ENCODE measurements around the gene SH3D21.

SH3D21 gene

DNA sequence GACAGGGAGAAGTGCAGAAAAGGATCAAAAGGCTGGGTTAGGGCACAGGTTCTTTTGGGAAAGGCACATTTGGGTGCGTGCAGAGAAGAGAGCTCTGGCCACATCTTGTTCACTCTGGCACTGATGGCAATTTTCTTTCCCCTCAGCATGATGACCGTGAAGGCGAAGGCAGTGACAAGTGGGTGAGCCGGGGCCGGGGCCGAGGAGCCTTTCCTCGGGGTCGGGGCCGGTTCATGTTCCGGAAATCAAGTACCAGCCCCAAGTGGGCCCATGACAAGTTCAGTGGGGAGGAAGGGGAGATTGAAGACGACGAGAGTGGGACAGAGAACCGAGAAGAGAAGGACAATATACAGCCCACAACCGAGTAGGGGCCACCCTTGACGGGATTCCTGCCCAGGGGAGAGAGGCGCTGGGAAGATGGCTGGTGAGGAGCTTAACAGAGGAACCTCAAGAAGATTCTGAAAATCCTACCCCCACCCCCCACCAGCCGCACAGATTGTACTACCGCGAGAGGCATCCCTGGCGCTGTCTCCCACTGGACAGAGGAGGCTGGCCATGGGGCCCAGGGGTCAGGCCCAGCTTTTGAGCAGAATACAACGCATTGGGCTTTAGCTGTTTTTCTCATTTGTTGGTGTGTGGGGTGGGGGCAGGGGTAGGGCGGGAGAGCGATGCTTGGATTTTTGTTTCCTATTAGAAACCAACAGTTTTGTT, 2.4 kb upstream of the SH3D21 start:
- no peak for DNase-seq

DNA sequence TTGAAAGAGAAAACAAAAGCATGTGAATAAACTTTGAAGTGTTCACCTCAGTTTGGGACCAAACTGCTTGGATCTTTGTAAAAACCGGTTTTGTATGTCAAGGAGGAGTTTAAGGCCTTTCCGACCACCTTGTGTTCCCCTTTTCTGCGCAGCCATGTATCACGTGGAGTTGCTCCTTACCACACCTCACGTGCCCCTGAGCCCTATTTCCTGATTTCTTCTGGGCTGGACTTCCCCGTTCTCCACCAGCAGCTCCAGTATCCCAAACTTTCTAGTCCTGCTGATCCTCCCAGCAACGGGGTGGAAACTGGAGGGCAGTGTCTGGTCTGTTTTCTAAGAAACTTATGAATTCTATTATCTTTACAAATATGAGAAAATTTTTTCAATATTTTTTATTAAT, 1.6 kb upstream of the SH3D21 start:
- no peak for DNase-seq

DNA sequence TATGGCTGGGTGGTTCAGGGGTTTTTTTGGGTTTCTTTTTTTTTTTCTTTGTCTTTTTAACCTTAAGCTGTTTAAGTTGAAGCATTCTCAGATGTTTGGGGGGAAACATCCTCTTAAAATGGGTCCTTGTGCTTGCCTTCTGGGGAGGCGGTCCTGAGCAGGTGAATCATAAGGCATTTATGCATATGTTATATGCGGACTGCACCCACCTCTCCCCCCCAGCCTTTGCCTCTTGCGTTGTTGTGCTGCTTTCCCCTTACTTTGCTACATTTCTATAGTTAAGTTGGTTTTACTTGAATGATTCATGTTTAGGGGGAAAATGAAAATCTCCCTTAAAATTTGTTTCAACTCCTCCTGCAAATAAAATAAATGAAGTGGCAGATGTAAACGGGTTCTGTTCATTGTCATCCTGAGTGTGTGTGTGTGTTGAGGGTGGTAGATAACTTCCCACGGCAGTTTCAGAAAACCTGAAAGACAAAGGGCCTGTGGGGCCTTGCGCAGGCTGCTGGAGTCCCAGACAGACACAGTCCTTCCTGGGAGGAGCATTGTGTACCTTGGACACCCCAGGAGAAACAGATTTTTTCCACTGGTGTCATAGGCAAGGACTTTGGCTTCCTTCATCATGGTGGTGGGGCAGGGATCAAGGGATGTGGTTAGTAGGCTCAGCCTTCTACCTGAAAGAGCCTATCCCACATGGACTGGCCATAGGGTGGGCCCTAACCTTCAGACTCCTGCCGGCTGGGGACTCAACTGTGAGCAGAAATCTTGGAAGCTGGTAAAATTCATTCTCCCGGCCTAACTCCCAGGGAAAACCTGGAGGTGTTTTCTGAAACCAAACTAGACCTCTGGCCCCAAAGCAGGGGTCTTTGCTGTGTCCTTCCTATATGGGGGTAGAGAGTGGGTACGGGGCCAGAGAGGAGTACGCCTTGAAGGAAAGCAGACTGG, 926 bp upstream of the SH3D21 start:
- no peak for DNase-seq

DNA sequence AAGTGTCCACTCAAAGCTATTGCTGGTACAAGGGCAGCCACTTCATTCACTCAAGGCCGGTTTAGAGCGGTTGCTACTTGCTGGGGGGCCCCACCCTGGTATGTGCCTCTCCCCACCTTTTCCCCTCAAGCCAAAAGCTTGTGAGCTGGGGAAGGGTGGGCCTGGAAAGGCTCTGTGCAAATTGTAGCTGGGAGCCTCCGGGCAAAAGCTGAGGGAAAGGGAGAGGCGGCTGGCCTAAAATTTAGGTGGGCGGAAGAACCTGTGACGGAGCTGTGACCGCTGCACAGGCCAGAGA, 306 bp upstream of the SH3D21 start:
- no peak for DNase-seq

DNA sequence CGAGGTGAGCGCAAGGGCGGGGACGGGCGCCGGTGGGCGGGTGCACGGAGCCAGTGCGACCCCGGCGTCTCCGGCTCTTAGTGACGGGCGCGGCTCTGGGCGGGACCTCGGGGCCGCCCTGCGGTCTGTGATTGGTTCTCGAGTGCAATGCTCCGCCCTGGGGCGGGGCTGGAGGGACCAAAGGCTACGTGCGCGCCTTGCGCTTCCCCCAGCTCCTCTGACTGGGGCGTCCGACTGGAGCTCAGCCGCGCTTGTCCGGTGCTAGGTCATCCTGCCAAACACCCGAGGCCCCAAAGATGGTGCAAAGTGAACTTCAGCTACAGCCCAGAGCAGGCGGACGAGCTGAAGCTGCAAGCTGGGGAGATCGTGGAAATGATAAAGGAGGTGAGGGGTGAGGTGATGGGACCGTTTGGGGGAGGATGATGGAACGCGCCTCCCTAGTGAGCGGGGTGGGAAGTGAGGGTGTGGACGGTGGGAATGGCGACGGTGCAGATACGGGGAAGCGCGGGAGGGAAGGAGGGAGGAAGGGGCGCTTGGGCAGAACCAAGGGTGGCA, 811 bp downstream of the SH3D21 start:
- DNase-seq: peak; percentile 45

DNA sequence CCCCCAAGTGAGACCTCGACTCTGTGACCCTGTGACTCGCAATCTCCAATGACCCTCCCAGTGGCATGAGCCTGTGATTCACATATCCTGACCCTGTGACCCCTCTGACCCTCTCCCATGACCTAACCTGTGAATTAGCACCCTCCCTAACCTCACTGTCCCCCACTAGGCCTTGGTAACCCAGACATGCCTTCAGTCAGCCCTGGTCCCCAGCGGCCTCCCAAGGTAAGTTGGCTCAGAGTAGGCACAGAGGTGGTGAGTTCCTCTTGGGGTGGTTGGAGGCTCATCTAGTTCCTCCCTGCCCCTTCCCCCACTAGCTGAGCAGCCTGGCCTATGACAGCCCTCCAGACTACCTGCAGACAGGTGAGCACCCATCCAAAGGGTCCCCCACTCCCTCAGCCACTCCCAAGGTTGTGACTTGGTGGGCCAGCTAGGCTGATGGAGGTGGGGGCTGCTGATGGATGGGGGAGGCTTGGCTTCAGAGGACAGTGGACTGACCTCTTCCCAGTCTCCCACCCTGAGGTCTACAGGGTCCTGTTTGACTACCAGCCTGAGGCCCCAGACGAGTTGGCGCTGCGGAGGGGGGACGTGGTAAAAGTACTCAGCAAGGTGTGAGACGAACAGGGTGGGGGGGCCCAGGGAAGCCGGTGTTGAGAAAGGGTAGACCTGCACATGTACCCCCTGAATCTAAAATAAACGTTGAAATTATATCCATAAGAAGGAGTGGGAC, 1.6 kb downstream of the SH3D21 start:
- no peak for DNase-seq

DNA sequence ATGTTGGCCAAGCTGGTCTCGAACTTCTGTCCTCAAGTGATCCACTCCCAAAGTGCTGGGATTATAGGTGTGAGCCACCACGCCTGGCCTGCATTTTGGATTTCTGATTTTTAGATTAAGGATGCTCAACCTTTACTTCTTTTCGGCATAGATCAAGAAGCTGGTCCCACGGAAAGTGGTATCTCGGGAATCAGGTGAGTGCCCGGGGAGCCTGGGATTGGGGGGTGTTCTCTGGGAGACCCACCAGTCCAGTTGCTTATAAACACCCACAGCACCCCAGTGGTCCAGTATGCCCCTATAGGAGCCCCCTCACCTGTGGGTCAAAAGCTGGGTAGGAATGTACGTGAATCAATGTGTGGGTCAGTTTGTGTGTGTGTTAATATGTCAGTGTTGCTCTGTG, 3.2 kb downstream of the SH3D21 start:
- DNase-seq: no peak

DNA sequence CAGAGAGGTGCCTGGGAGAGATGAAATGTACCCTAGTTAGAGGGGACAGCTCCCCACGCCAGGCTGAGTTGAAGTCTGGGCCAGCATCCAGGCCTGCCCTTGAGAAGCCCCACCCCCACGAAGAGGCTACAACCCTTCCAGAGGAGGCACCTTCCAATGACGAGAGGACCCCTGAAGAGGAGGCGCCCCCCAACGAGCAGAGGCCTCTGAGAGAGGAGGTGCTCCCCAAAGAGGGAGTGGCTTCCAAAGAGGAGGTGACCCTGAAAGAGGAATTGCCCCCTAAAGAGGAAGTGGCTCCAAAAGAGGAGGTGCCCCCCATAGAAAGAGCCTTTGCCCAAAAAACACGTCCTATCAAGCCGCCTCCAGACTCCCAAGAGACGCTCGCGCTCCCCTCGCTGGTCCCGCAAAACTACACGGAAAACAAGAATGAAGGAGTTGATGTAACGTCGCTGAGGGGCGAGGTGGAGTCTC, 14.2 kb downstream of the SH3D21 start:
- no peak for DNase-seq

DNA sequence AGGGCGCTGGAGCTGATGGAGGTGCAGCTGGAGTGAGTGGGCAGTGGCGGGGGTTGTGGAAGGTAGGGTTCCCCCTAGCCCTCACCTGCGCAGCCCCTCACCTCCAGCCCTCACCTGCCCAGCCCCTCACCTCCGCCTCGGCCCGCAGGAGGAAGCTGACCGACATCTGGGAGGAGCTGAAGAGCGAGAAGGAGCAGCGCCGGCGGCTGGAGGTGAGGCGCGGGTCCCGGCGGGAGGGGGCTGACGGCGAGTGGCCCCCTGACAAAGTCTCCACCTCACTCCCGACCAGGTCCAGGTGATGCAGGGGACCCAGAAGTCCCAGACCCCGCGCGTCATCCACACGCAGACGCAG, 14.6 kb downstream of the SH3D21 start:
- DNase-seq: no peak

DNA sequence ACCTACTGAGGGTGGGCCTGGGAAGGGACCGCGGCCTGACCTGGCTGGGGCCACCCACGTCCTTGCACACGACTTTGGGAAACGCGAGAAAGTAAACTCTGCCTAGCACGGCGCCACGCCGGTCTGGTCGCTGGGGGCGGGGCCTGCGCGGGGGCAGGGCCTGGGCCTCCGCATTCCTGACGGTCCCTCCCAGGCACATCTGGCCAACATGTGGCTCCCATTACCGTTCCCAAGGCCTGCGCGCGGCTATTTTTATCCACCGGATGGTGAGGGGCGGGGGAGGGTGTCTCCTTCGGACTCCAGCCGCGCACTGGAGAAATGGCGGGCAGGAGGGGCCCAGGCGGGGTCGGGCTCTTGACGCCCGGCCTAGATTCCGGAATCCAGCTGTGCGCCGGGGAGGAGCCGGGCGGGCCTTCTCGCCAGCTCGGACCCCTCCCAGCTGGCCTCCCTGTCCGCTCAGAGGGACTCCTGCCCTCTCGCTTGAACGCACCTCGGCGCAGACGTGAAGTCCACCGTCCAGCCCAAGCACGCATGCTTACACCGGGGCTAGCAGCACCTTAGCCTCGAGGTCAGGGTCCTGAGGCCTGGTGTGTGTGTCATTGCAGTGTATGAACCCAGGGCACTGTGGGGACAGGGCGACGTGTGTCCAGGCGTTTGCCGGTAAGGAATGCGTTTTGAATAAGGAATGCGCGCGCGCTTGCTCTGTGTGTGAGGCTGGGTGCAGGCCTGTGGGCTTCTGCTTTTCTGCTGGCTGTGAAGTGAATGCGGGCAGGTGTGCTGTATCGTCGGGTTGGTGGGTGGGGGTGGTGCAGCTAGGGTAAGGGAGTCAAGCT, 15.2 kb downstream of the SH3D21 start:
- no peak for DNase-seq

DNA sequence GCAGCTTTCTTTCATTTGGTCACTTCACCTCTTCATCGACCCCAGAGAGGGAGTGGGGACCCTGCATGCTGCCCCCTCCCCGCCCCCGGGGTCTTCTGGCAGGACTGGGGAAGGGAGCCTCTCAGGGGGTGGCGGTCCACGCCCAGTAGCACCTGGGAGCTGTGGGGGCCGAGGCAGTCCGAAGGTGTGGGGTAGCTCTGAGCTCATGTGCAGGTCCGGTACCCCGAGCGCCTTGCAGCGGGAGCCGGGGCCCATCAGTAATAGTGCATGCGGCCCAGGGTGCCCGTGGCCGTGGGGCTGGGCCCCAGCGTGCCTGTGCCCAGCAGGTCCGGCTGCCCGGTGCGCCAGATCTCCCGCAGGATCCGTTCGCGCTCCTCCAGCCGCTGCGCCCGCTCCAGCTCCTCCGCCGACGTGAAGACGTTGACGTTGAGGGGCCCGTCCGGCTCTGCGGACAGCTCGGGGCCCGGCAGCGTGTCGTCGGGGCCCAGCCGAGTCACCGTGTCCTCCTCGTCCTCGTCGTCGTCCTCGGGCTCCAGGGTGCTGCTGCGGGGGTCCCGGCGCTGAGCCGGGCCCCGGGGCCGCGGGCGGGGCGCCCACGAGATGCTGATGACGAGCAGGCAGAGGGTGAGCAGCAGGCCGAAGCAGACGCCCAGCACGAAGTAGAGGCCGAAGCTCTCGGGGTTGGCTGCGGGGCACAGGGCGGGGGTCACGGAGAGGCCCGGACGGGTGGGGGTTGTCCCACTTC, 16.0 kb downstream of the SH3D21 start:
- no peak for DNase-seq

DNA sequence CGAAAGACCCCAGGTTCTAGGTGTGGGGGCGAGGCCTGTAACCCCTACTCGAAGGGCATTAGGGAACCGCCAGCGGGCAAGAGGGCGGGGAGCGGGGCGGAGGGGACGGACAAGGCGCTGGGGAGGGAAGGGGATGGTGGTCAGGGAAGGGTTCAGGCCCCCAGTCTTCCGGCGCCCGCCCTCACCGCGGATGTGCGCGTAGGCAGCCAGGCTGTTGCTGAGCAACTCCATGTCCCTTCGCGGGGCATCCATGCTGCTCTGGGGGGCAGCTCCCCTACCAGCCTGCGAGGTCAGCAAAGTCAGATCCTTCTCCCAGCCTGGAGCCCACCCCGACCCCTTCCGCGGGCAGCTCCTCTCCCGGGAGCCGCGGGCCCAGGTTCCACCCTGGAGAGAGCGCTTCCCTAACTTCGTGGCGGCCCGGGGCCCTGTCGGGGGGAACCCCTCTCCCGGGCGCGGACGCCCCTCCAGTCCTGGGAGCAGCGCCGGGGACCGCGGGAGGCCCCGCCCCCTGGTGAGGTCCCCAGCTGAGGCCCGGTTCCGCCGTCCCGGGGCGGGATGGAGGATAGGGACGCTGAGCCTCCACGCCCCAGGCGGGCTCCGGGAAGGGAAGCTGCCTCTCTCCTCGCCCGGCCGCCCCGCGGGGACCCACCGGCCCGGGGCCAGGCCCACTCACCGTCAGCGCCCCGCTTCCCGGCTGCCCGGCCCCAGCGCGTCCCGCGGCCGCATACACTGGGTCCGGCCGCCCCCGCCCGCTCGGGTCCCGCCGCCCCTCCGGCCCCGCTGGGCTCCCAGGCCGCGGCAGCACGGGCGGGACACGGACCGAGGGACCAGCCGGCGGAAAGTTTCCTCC, 16.8 kb downstream of the SH3D21 start:
- DNase-seq: no peak

DNA sequence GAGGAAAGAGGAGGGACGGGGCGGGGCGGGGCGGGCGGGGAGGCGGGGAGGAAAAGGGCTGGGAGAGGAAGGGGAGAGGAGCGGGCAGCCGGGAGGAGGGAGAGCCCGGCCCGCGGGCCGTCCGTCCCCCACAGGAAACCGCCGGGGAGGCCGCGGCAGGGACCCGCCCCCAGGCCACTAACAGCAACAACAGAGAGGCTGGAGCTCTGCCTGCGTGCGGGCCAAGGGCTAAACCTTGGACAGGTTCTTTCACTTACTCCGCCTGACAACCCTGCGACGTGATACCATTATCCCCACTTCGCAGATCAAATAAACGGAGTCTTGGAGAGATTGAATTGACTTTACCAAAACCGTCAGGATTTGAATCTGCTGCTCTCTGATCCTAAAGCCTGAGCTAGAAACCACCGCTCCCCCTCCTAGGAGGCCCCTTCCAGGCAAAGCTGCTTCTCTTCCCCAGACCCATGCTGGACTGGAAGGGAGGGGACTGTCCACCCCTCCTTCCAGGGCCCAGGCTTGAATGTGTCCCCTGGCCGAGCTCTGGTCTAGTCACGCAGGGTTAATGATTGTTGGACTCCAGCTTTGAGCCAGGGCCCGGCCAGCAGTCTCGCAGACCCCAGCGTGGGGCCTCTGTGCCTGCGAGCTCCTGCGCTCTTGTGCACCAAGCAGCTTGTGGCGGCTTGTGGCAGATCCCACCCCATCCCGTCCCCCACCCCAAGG, 17.6 kb downstream of the SH3D21 start, which contains the start of gene EVA1B:
TSS of gene EVA1B (minus strand) at position 10 of the 717 bp plus-strand sequence. CDS start 608 bp downstream, outside the sequence.
- no peak for DNase-seq

DNA sequence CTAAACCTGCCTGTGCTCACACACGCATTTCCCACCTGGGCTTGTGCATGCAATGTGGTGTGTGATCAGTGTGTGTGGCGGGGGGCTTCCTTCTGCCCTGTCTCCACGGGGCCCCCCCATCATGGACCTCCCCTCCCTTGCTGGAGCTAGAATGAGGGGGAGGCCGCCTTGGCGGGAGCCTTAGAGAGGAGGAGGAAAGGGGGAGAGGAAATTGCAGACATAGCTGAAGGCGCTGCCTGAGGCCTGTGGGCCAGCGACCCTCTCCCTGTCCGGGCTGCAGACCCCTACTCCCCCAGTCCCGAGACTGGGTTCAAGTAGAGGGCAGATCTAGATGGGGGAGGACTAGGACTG, 18.2 kb downstream of the SH3D21 start:
- no peak for DNase-seq

DNA sequence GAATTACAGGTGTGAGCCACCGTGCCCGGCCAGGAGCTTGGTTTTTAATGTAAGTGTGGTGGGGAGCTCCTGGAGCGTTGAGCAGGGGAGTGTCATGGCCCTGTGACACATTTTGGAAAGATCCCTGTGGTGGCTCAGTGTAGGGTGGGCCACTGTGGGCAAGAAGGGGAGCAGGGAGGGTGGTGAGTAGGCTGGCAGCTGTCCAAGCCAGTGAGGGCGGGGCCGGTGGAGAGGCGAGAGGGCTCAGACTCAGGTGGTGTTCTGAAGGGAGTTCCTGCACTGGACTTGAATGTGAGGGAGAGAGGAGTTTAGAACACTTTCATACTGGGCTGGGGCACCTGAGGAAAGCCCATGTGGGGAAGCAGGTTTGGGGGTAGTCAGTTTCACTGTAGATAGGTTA, 20.3 kb downstream of the SH3D21 start:
- no peak for DNase-seq

DNA sequence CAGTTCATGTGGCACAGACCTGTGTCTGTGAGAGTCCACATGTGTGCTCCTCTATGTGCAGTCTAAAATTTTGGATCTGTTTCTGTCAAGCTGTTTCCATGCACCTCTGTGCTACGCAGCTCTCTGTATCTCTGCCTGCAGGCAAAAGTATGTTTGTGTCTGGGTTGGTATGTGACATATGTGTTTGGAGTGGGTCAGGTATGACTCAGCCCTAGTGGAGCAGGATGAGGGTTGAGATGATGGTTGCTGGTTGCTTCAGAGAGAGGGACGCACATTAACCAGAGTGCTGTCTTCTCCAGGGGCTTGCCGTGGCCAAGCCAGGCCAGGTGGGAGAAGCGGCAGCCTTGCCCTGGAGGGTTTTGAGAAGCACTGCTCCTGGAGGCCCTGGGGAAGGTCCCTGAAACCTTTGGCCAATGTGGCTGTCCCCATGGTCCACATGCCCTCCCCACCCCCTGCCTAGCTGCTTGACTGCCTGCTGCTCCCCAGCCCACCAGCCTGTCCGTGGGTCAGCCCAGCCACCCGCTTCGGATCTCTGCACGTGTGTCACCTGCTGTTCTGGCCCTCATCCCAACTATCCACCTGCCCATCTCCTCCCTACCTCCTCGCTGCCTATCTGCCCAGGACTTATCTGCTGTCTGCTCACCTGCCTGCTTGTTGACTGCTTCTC, 21.4 kb downstream of the SH3D21 start:
- peak; percentile 15 for DNase-seq

DNA sequence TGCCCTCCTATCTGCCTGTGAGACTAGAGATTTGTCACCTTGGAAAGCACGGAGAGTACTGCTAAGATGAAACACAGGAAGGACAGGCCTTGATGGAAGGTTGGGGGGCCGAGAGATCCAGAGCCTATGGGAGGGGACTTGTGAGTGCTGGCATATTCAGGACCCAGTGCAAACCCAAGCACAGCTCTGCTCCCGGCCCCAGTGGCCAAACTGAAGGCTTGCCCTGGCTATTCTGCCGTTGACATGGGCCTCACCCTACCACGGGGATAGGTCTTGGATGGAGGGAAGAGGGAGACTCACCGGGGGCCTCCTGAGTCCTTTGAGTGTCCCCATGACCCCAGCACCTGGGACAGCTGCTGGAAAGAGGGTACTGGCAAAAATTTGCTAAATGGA, 21.9 kb downstream of the SH3D21 start:
- DNase-seq: no peak

DNA sequence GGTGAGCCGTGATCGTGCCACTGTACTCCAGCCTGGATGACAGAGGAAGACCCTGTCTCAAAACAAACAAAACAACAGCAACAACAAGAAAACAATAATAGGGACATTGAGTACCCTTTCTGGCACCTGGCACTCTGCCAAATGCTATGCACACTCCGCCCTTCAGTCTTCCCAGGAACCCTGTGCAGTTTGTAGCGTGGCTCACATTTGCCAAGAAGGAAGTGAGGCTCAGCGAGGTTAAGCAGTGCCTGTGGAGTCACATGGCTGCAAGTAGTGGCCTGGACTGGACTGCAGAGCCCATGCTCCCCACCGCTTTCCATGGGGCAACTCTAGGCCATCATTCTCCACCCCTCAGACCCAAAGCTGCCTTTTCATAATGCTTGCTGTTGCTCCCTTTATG, 22.5 kb downstream of the SH3D21 start:
- DNase-seq: no peak

DNA sequence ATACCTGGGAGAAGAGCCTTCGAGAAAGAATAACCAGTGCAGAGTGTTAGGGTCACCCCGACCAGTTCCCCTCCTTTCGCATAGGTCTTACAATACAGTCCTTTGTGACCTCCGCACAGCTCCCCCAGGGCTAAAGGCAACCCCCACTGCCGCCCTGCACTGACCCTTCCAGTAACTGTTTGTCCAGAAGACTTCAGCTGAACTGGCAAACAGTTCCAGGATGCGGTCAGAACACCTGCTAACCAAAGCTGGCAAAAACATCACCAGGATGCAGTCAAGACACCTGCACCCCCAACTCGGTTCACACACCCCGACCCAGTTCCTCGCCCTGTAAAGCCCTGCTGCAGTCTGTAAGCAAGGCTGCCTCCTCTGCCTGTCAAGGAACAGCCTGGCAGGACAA, 23.6 kb downstream of the SH3D21 start:
- DNase-seq: no peak

DNA sequence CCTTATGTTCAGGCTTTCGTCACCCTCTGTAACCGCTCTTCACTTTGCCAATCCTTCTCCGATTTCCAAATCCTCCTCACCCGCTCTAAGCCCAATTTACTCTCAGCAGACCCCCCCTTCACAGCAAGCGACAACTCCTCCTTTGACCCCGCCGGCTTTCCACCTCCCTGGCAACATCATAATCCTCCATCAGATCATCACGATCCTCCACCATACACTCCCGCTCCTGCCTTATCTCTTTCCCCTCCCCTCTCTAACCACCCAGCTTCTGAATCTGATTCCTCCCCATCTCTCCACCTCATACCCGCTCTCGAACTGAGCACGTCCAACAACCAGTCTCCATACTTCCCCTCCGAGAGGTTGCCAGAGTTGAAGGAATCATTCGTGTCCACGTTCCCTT, 24.8 kb downstream of the SH3D21 start:
- no peak for DNase-seq
